NCI-H2196 (cell line): ENCODE data around the gene NR4A1.
"Not testable (repeated sequence)": the region's sequence is repeated elsewhere in the genome, so short reads cannot be mapped to it uniquely, and the experiment has no call there.

Experiments
- DNase-seq: peaks from one replicate; lab custom pipeline; 2025; ENCODE audit not compliant: unreplicated experiment; lab: John Stamatoyannopoulos, UW

NR4A1 gene

GRCh38 chr12:52093346-52093745 lies 42.1 kb downstream of the NR4A1 start:
- no peak for DNase-seq

- no peak for DNase-seq
Measured at GRCh38 chr12:52096332-52097044, 45.2 kb downstream of the NR4A1 start.

GRCh38 chr12:52097045-52097666 lies 45.9 kb downstream of the NR4A1 start:
- DNase-seq = no peak

DNA sequence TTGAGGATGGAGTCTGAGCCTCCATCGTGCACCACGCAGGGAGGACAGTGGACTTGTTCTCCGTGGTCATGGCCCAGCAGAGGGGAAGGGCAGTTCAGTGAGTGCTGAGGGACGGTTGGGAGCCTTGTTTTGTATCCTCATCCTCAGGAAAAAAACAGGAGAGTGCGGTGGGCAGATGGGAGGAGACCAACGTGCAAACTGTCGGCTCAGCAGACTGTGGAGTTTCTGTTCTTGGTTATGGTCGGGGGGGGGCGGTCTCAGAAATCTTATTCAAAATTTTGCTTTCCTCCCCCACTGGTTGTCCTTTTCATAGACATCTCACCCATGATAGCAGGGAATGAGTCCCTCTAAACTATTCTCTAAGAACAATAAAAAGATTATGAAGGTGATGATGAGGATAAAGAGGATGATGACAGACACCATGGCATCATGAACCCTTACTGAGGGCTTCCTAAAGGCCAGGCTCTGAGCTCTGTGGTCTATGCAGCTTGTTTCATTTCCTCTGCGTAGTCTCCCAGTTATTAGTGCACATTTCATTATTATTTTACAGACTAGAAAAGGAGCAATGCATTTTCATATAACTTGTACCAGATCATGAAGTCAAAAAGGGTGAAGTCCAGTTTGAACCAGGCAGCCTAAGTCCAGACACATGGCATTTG lies 53.3 kb downstream of the NR4A1 start:
- DNase-seq = not testable (repeated sequence)
